HepG2 (cell line): ENCODE data around the gene ARHGEF6. TPM values are rescaled to one million over a fixed set of nuclear protein-coding genes. Genes with fewer than 3 reads are reported as not detected.

ENCODE experiments used
- ATAC-seq: fragments of 200-7000 bp; cut with Tn5 transposase; 3 replicates; pipeline ENCODE4 v1.9.1; 2020; ENCODE audit warnings: mild to moderate bottlenecking, moderate library complexity
- BruUV-seq: library from RNA; stranded (reverse); fragments of 400-500 nt; replicated peaks from 2 replicates; lab custom pipeline; 2021; lab: Mats Ljungman, UMichigan
- CTCF ChIA-PET: fragments of 300-600 bp; formaldehyde crosslinking; extraction: SDS; loops from one replicate; lab custom pipeline; 2021; ENCODE audit warnings: low total read pairs, inconsistent platforms, low intra/inter-chr PET ratio; lab: Yijun Ruan, JAX
- POLR2A ChIA-PET: fragments of 350-600 bp; sonication (Branson Sonifier 250); formaldehyde crosslinking; loops from one replicate; lab custom pipeline; 2020; ENCODE audit warnings: antibody characterized with exemption, inconsistent platforms; lab: Yijun Ruan, JAX
- DNase-seq: peaks from one replicate; pipeline ENCODE4 v3.0.0-alpha.2; 2015; ENCODE audit warnings: low spot score
- FAIRE-seq: peaks from 3 replicates; lab custom pipeline; 2011; peaks lifted over from hg19 to GRCh38; lab: Jason Lieb, UNC
- H2AFZ ChIP-seq: one replicate; pipeline ENCODE4 v1.6.1; 2011; ENCODE audit warnings: low read length, inconsistent platforms
- H3K27ac ChIP-seq: fragments of 300-600 bp; 3 replicates; pipeline ENCODE4 v1.8.0; 2011; ENCODE audit warnings: mixed run types, mild to moderate bottlenecking, mixed read lengths, low read length, inconsistent platforms; ENCODE audit not compliant: insufficient read depth; ENCODE audit errors: extremely low read length
- H3K27me3 ChIP-seq, 2 experiments: fragments of 200-600 bp in 1 of 2; 2 replicates in 1 of 2; 3 replicates in 1 of 2; pipeline versions ENCODE4 v1.6.0 to v1.8.0; 2011; ENCODE audit warnings: low read length in 2 of 2, mild to moderate bottlenecking in 2 of 2, moderate library complexity in 2 of 2, inconsistent platforms in 1 of 2; ENCODE audit not compliant: insufficient read depth in 2 of 2, control insufficient read depth in 1 of 2
- H3K36me3 ChIP-seq, 2 experiments: fragments of 200-600 bp in 1 of 2; replicated peaks in 1 of 2; 2 replicates in 1 of 2; 3 replicates in 1 of 2; pipeline versions ENCODE4 v1.5.1 to v1.8.0; 2011; ENCODE audit warnings: low read length in 2 of 2, inconsistent platforms in 1 of 2; ENCODE audit not compliant: insufficient read depth in 2 of 2, control insufficient read depth in 1 of 2
- H3K4me1 ChIP-seq: 2 replicates; pipeline ENCODE4 v1.5.1; 2012; ENCODE audit warnings: low read length, inconsistent platforms; ENCODE audit not compliant: insufficient read depth
- H3K4me2 ChIP-seq: 2 replicates; pipeline ENCODE4 v1.6.0; 2011; ENCODE audit warnings: low read depth, low read length, inconsistent platforms
- H3K4me3 ChIP-seq, 3 experiments: fragments of 200-600 bp in 1 of 3; sonication (generic), shearing (Covaris generic) in 1 of 3; replicated peaks in 1 of 3; 2 replicates each; pipeline ENCODE4 v1.5.1; 2011 to 2016; ENCODE audit warnings: low read length in 3 of 3, inconsistent platforms in 2 of 3, low read depth in 2 of 3, mild to moderate bottlenecking in 2 of 3, control low read depth in 1 of 3, mixed read lengths in 1 of 3; ENCODE audit not compliant: insufficient read depth in 1 of 3
- H3K79me2 ChIP-seq: one replicate; pipeline ENCODE4 v1.6.1; 2011; ENCODE audit warnings: low read length, inconsistent platforms; ENCODE audit not compliant: insufficient read depth
- H3K9ac ChIP-seq: 2 replicates; pipeline ENCODE4 v1.6.0; 2011; ENCODE audit warnings: mild to moderate bottlenecking, low read depth, low read length, inconsistent platforms; ENCODE audit not compliant: insufficient read depth
- H3K9me3 ChIP-seq: 2 replicates; pipeline ENCODE4 v1.5.1; 2012; ENCODE audit warnings: mild to moderate bottlenecking, low read length
- H4K20me1 ChIP-seq: 2 replicates; pipeline ENCODE4 v1.6.0; 2011; ENCODE audit warnings: inconsistent platforms, mild to moderate bottlenecking, low read length, moderate library complexity; ENCODE audit not compliant: insufficient read depth
- GPN1 ChIP-seq: sonication (generic); formaldehyde crosslinking; IDR thresholded peaks from 2 replicates; pipeline ENCODE4 v1.5.1; 2020; ENCODE audit warnings: missing genetic modification reagents, borderline replicate concordance
- PITX1 ChIP-seq: sonication (generic); formaldehyde crosslinking; IDR thresholded peaks from 2 replicates; pipeline ENCODE4 v1.5.1; 2020; ENCODE audit warnings: mild to moderate bottlenecking, missing genetic modification reagents
- TEAD2 ChIP-seq: sonication (generic); formaldehyde crosslinking; IDR thresholded peaks from 2 replicates; pipeline ENCODE4 v1.9.0; 2021; ENCODE audit warnings: missing genetic modification reagents
- ZBTB38 ChIP-seq: sonication (generic); formaldehyde crosslinking; IDR thresholded peaks from 2 replicates; pipeline ENCODE4 v1.5.1; 2020; ENCODE audit warnings: mild to moderate bottlenecking, missing genetic modification reagents
- ZBTB40 ChIP-seq, 2 experiments: fragments of 450-650 bp in 1 of 2; sonication (generic) in 1 of 2; formaldehyde crosslinking in 1 of 2; IDR thresholded peaks; 2 replicates each; pipeline versions ENCODE4 v1.6.1 to v1.8.0; 2016 to 2022; ENCODE audit warnings: antibody characterized with exemption in 1 of 2, mild to moderate bottlenecking in 1 of 2, missing genetic modification reagents in 1 of 2
- ZFP41 ChIP-seq: sonication (generic); formaldehyde crosslinking; IDR thresholded peaks from 2 replicates; pipeline ENCODE4 v1.4.0; 2020; ENCODE audit warnings: mild to moderate bottlenecking, missing genetic modification reagents, borderline replicate concordance
- ZMYM2 ChIP-seq: sonication (generic); formaldehyde crosslinking; IDR thresholded peaks from 2 replicates; pipeline ENCODE4 v1.8.0; 2022; ENCODE audit warnings: mild to moderate bottlenecking, missing genetic modification reagents
- ZNF253 ChIP-seq: sonication (generic); formaldehyde crosslinking; IDR thresholded peaks from 2 replicates; pipeline ENCODE4 v1.8.0; 2022; ENCODE audit warnings: mild to moderate bottlenecking, missing genetic modification reagents, borderline replicate concordance
- ZNF296 ChIP-seq: sonication (generic); formaldehyde crosslinking; conservative IDR thresholded peaks from 2 replicates; pipeline ENCODE4 v1.5.0; 2020; ENCODE audit warnings: mild to moderate bottlenecking, missing genetic modification reagents
- ZNF430 ChIP-seq: sonication (generic); formaldehyde crosslinking; IDR thresholded peaks from 2 replicates; pipeline ENCODE4 v1.9.0; 2021; ENCODE audit warnings: mild to moderate bottlenecking, missing genetic modification reagents
- ZNF441 ChIP-seq: sonication (generic); formaldehyde crosslinking; IDR thresholded peaks from 2 replicates; pipeline ENCODE4 v1.7.0; 2021; ENCODE audit warnings: missing genetic modification reagents, borderline replicate concordance
- ZNF788 ChIP-seq: sonication (generic); formaldehyde crosslinking; IDR thresholded peaks from 2 replicates; pipeline ENCODE4 v1.5.0; 2020; ENCODE audit warnings: mild to moderate bottlenecking, missing genetic modification reagents, borderline replicate concordance
- in situ Hi-C: cut with HindIII; loops from 2 replicates; pipeline ENCODE4 v1.10.0; 2017; ENCODE audit warnings: low pct_unique_long_range_greater_than_20kb; ENCODE audit not compliant: extremely low pct_ligation_motif_present
- intact Hi-C: fragments of 100-400 bp; cut with micrococcal nuclease; formaldehyde crosslinking; loops from one replicate; pipeline ENCODE4 v1.10.0; 2022; ENCODE audit not compliant: unreplicated experiment
- polyA plus RNA-seq, 8 experiments: library from polyadenylated mRNA; depleted of rRNA in 3 of 8; stranded (reverse) in 7 of 8; unstranded in 1 of 8; fragments of >200 nt; fragmentation: Illumina TruSeq in 4 of 8; extraction: Trizol in 4 of 8; gene quantifications; 2 replicates each; pipeline versions ENCODE4 v1.2.1 to v1.2.3, GENCODE V29; 2011 to 2016; ENCODE audit warnings: low read depth in 4 of 8, missing spikeins in 1 of 8, mixed read lengths in 1 of 8; ENCODE audit not compliant: insufficient read depth in 1 of 8
- total RNA-seq, 5 experiments: library from RNA; depleted of rRNA; stranded (reverse); fragments of >200 nt; fragmentation: Illumina TruSeq; extraction: Trizol; gene quantifications; 2 replicates each; pipeline ENCODE4 v1.2.3, GENCODE V29; 2016; ENCODE audit warnings: low read depth in 1 of 5
- TF ChIP-seq, protein P1 (sequence below): sonication (generic); formaldehyde crosslinking; IDR thresholded peaks from 2 replicates; pipeline ENCODE4 v1.4.0; 2020; ENCODE audit warnings: missing genetic modification reagents
- TF ChIP-seq, protein P2 (sequence below): sonication (generic); formaldehyde crosslinking; IDR thresholded peaks from 2 replicates; pipeline ENCODE4 v1.9.0; 2021; ENCODE audit warnings: missing genetic modification reagents, mild to moderate bottlenecking, borderline replicate concordance

The ARHGEF6 gene
- total and polyA plus RNA-seq, 2 of the 13 experiments (the other 11 are each of a cell fraction or from before 2014, with no cell fraction given), result 0.03 TPM; not detected in 1

GRCh38 chrX:136778916-136779315, 1.8 kb downstream of the ARHGEF6 start:
- H3K36me3 ChIP-seq, result no peaks in the 10 kb centered on the region
- FAIRE-seq (no peak), DNase-seq (no peak), ATAC-seq (no peak)
- ChIA-PET POLR2A (no interaction called here), CTCF (no interaction called here)
- no peaks in the 10 kb centered on the region for H4K20me1 ChIP-seq
- H3K27ac ChIP-seq, result no peak overlapping the region
- intact Hi-C loops (no loop called here), in situ Hi-C loops (no loop called here)
- no TSS peak for BruUV-seq
- no peaks in the 10 kb centered on the region; a peak in 1 of 5 replicates for H3K27me3 ChIP-seq
- H3K9me3 ChIP-seq, result no peaks in the 10 kb centered on the region
- no peaks in the 10 kb centered on the region for H3K4me1 ChIP-seq
- H3K79me2 ChIP-seq, result no peaks in the 10 kb centered on the region
- H3K4me3 ChIP-seq, result no peak overlapping the region
- H3K4me2 ChIP-seq, result no peak overlapping the region
- H3K9ac ChIP-seq, result no peak overlapping the region
- no peak overlapping the region for H2AFZ ChIP-seq
- TF ChIP-seq GPN1 (CRISPR knock-in tag), result no peak
- no peak for TF ChIP-seq TEAD2 (CRISPR knock-in tag)
- TF ChIP-seq ZBTB38 (CRISPR knock-in tag), result no peak
- TF ChIP-seq, protein P1, sequence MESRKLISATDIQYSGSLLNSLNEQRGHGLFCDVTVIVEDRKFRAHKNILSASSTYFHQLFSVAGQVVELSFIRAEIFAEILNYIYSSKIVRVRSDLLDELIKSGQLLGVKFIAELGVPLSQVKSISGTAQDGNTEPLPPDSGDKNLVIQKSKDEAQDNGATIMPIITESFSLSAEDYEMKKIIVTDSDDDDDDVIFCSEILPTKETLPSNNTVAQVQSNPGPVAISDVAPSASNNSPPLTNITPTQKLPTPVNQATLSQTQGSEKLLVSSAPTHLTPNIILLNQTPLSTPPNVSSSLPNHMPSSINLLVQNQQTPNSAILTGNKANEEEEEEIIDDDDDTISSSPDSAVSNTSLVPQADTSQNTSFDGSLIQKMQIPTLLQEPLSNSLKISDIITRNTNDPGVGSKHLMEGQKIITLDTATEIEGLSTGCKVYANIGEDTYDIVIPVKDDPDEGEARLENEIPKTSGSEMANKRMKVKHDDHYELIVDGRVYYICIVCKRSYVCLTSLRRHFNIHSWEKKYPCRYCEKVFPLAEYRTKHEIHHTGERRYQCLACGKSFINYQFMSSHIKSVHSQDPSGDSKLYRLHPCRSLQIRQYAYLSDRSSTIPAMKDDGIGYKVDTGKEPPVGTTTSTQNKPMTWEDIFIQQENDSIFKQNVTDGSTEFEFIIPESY (CRISPR knock-in tag), result no peak
- TF ChIP-seq ZBTB40 (IDR thresholded peaks at IDR 0.05), result no peak
- no peak for TF ChIP-seq ZBTB40 (CRISPR knock-in tag; IDR thresholded peaks at IDR 0.05)
- no peak for TF ChIP-seq PITX1
- TF ChIP-seq ZNF296 (CRISPR knock-in tag), result no peak
- TF ChIP-seq, protein P2, sequence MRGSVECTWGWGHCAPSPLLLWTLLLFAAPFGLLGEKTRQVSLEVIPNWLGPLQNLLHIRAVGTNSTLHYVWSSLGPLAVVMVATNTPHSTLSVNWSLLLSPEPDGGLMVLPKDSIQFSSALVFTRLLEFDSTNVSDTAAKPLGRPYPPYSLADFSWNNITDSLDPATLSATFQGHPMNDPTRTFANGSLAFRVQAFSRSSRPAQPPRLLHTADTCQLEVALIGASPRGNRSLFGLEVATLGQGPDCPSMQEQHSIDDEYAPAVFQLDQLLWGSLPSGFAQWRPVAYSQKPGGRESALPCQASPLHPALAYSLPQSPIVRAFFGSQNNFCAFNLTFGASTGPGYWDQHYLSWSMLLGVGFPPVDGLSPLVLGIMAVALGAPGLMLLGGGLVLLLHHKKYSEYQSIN (CRISPR knock-in tag), result no peak
- no peak for TF ChIP-seq ZNF788 (CRISPR knock-in tag)
- no peak for TF ChIP-seq ZFP41 (CRISPR knock-in tag)
- no peak for TF ChIP-seq ZMYM2 (CRISPR knock-in tag)
- no peak for TF ChIP-seq ZNF441 (CRISPR knock-in tag)
- TF ChIP-seq ZNF253 (CRISPR knock-in tag), result no peak
- no peak for TF ChIP-seq ZNF430 (CRISPR knock-in tag)
